GM12801 (cell line): ENCODE measurements around the gene MSANTD1.

Source experiments
- CTCF ChIP-seq: IDR thresholded peaks from one replicate; pipeline ENCODE4 v1.5.1; 2011; ENCODE audit warnings: control low read depth; ENCODE audit not compliant: insufficient read length; ENCODE audit errors: extremely low read depth

The MSANTD1 gene

GRCh38 chr4:3223956-3224748 is 24.8 kb upstream of the MSANTD1 start:
- TF ChIP-seq CTCF = no peak

DNA sequence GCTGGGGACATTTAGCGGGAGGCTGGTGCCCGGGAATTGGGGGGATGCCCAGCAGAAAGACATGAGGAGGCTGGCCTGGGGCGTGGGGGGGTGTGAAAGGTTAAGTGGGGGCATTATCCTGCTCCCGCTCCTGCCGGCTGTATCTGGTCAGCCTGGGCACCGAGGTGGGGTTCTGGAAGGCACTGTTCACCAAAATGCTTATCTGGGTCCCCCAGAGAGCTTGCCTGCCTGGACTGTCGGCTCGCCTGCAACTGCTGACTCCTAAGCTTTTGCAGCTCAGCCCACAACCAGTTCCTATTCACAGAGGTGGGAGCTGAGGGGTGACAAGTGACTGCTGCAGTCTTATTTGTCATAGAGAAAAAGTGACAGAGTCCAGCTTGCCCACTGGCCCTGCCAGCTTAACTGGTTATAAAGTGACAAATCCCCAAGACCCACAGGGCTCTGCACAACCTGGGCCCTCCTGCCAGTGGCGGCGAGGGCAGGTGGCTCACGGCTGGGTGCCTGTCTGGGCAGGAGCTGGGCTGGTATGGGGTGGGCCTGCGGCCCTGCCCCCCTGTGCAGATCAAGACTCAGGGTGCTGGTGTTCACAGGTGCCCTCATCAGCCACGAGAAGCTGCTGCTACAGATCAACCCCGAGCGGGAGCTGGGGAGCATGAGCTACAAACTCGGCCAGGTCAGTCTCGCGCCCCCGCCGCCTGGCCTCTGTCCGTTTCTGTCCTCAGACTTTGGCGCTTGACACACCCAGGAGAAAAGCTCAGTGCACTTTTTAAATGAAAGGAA is 23.7 kb upstream of the MSANTD1 start:
- no peak for TF ChIP-seq CTCF

GRCh38 chr4:3225936-3226335 is 23.0 kb upstream of the MSANTD1 start:
- TF ChIP-seq CTCF = no peak

GRCh38 chr4:3226467-3226866 is 22.5 kb upstream of the MSANTD1 start:
- no peak for TF ChIP-seq CTCF

GRCh38 chr4:3226944-3227343 is 22.0 kb upstream of the MSANTD1 start:
- TF ChIP-seq CTCF = no peak

GRCh38 chr4:3227878-3228675 is 20.9 kb upstream of the MSANTD1 start:
- TF ChIP-seq CTCF = no peak

DNA sequence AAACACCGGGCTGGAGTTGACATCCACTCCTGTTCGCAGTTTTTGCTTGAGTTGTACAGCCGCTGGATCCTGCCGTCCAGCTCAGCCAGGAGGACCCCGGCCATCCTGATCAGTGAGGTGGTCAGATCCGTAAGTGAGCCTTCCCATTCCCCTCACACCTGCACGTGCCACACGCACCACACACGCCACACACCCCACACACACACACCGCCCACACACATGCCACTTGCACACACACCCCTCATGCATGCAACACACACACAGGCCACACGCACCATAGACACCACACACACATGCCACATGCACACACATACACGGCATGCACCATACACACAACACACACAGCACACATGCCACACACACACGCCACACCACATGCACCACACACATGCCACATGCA is 20.1 kb upstream of the MSANTD1 start:
- TF ChIP-seq CTCF = no peak
